A673 (cell line): Measurements from ENCODE around the gene L2HGDH. TPM values are rescaled to one million over a fixed set of nuclear protein-coding genes. Genes with fewer than 3 reads are reported as not detected.

ENCODE experiments used
- BruUV-seq: library from RNA; stranded (reverse); fragments of 400-500 nt; replicated peaks from 2 replicates; lab custom pipeline; 2021; lab: Mats Ljungman, UMichigan
- CTCF ChIA-PET: fragments of 300-600 bp; sonication (Branson Sonifier 250); formaldehyde crosslinking; loops from one replicate; lab custom pipeline; 2022; ENCODE audit warnings: antibody characterized with exemption; lab: Charles Lee
- POLR2A ChIA-PET: fragments of 300-600 bp; sonication (Branson Sonifier 250); formaldehyde crosslinking; loops from one replicate; lab custom pipeline; 2022; ENCODE audit warnings: antibody characterized with exemption; ENCODE audit not compliant: low non-redundant PET; lab: Charles Lee
- DNase-seq: peaks from one replicate; pipeline ENCODE4 v3.0.0-alpha.2; 2015; ENCODE audit warnings: low spot score
- H3K27ac ChIP-seq: fragments of 200-600 bp; sonication (generic); 2 replicates; pipeline ENCODE4 v1.5.1; 2016; ENCODE audit warnings: mixed run types, low read depth, mild to moderate bottlenecking, mixed read lengths, antibody characterized with exemption, low read length; ENCODE audit not compliant: poor library complexity, severe bottlenecking
- H3K27me3 ChIP-seq: fragments of 200-600 bp; sonication (generic); replicated peaks from 2 replicates; pipeline ENCODE4 v1.6.1; 2017; ENCODE audit warnings: mixed run types, low read depth, mild to moderate bottlenecking, mixed read lengths, antibody characterized with exemption, low read length; ENCODE audit not compliant: insufficient read depth, poor library complexity
- H3K36me3 ChIP-seq: fragments of 200-600 bp; sonication (generic); 2 replicates; pipeline ENCODE4 v1.6.1; 2016; ENCODE audit warnings: mixed run types, mild to moderate bottlenecking, mixed read lengths, antibody characterized with exemption, low read length; ENCODE audit not compliant: insufficient read depth, poor library complexity, severe bottlenecking
- H3K4me1 ChIP-seq: fragments of 200-600 bp; sonication (generic); 2 replicates; pipeline ENCODE4 v1.6.1; 2017; ENCODE audit warnings: mixed run types, mild to moderate bottlenecking, mixed read lengths, antibody characterized with exemption, low read length; ENCODE audit not compliant: insufficient read depth, poor library complexity, severe bottlenecking
- H3K4me3 ChIP-seq: fragments of 200-600 bp; sonication (generic); 2 replicates; pipeline ENCODE4 v1.5.1; 2016; ENCODE audit warnings: low read depth, mixed run types, mild to moderate bottlenecking, mixed read lengths, low read length; ENCODE audit not compliant: poor library complexity, severe bottlenecking
- H3K9me3 ChIP-seq: fragments of 200-600 bp; sonication (generic); 2 replicates; pipeline ENCODE4 v1.6.1; 2016; ENCODE audit warnings: mixed run types, low read depth, mild to moderate bottlenecking, mixed read lengths, antibody characterized with exemption, low read length; ENCODE audit not compliant: poor library complexity, severe bottlenecking
- CTCF ChIP-seq: fragments of 300-800, 200-600 bp; sonication (generic); conservative IDR thresholded peaks from 2 replicates; pipeline ENCODE4 v1.5.1; 2017; ENCODE audit warnings: low read depth, mild to moderate bottlenecking, antibody characterized with exemption, low read length, moderate library complexity, mixed read lengths
- EZH2 ChIP-seq: fragments of 200-600 bp; sonication (generic); IDR thresholded peaks from 2 replicates; pipeline ENCODE4 v1.6.1; 2017; ENCODE audit warnings: borderline replicate concordance, low read depth, mild to moderate bottlenecking, mixed read lengths, antibody characterized with exemption, low read length; ENCODE audit not compliant: poor library complexity, severe bottlenecking
- intact Hi-C: fragments of 100-400 bp; cut with micrococcal nuclease; formaldehyde crosslinking; loops from one replicate; pipeline ENCODE4 v1.10.0; 2022; ENCODE audit not compliant: unreplicated experiment
- total RNA-seq: library from RNA; stranded (reverse); gene quantifications from 2 replicates; pipeline ENCODE4 v1.2.3, GENCODE V29; 2021

L2HGDH gene
- total RNA-seq, 1 experiment from 2014 or later: 17.4 TPM

GRCh38 chr14:50263321-50263720, 48.7 kb downstream of the L2HGDH start:
- ChIA-PET CTCF (no interaction called here), POLR2A (no interaction called here)
- Histone ChIP-seq H3K36me3 (no peaks in the 10 kb centered on the region), H3K4me3 (no peak overlapping the region), H3K27ac (no peak overlapping the region), H3K27me3 (no peaks in the 10 kb centered on the region), H3K4me1 (no peaks in the 10 kb centered on the region), H3K9me3 (no peaks in the 10 kb centered on the region)
- TF ChIP-seq CTCF (no peak), EZH2 (no peak)
- intact Hi-C loops: no loop called here
- no TSS peak for BruUV-seq
- DNase-seq: no peak

DNA sequence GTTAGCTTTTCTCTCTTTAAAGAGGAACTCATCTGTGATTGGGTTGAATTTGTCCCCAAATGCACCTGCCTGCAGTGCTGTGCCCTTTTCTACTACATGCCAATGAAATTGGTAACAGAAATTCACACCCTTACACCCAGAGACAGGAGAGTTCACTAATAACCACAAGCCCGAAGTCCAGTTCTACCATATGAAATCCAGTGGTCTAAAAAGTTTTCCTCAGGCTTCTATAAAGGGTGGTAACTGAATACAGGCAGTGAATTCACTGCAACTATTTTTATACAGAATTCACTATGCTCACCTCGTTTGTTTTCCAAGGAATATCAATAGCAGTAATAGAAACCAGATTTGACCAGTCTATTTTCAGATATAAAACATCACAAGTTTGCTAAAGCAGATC, 49.2 kb downstream of the L2HGDH start:
- intact Hi-C loops: no loop called here
- no peaks in the 10 kb centered on the region for H3K27me3 ChIP-seq
- H3K9me3 ChIP-seq: no peaks in the 10 kb centered on the region
- H3K36me3 ChIP-seq: no peaks in the 10 kb centered on the region
- no peak overlapping the region for H3K4me3 ChIP-seq
- POLR2A ChIA-PET: no interaction called here
- no TSS peak for BruUV-seq
- no peak for TF ChIP-seq EZH2
- TF ChIP-seq CTCF: no peak
- CTCF ChIA-PET: no interaction called here
- DNase-seq: no peak
- H3K4me1 ChIP-seq: no peaks in the 10 kb centered on the region
- H3K27ac ChIP-seq: no peak overlapping the region

DNA sequence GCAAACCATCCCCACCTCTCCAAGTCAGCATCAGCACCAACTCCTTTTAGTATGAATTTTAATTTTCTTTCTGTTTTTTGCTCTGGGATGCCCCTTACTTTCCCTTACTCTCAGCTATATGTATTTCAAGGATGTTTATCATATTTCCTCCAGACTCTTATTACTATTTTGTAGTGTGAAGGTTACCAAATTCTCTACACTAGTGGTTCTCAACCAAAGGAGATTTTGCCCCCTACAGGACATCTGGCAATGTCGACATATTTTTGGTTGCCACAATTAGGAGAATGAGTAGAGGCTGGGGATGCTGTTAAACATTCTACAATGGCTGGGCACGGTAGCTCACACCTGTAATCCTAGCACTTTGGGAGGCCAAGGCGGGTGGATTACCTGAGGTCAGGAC, 51.5 kb downstream of the L2HGDH start:
- no peak for TF ChIP-seq EZH2
- TF ChIP-seq CTCF: peak; percentile 63
- intact Hi-C loops: no loop called here
- no peak overlapping the region for H3K27ac ChIP-seq
- POLR2A ChIA-PET: interaction anchor here (0.6 kb wide), 1 partner anchor 408 kb away, joined by 3 read pairs; the partner anchor contains the start of gene NEMF
- no peak overlapping the region for H3K4me3 ChIP-seq
- H3K36me3 ChIP-seq: no peaks in the 10 kb centered on the region
- BruUV-seq: no TSS peak
- H3K4me1 ChIP-seq: no peaks in the 10 kb centered on the region
- H3K9me3 ChIP-seq: no peaks in the 10 kb centered on the region
- DNase-seq: peak; percentile 61
- CTCF ChIA-PET: interaction anchor here (0.5 to 1.2 kb wide), 3 partner anchors 19 to 551 kb away, joined by 3 to 4 read pairs (median 4); no protein-coding TSS in a partner anchor
- H3K27me3 ChIP-seq: no peaks in the 10 kb centered on the region
